ENCODE measurements around the gene RPS6KL1. TPM values are rescaled to one million over a fixed set of nuclear protein-coding genes. Genes with fewer than 3 reads are reported as not detected.

The RPS6KL1 gene
- total RNA-seq, 2 donors from 2014 or later: 8.0 to 16.2 TPM

DNA sequence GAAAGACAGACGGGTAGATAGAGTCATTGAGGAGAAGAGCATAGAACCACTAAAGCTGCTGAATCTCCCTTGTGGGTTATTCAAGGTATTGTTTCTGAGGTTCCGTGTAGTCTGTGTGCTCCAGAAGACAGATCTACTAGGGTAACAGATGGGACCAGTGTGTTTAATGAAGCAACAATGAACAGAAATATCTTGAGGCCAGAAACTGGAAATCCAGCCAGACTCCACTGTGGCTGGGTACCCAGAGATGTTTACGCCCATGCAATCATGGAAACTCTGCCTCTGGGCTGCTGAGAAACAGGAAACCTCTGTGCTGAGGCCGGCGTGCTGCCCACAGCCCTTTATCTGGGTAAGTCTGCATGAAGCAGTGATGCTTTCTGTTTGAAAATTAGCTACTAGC lies 55.4 kb downstream of the RPS6KL1 start:
- Histone ChIP-seq H3K9me3 (no peaks in the 10 kb centered on the region), H3K36me3 (replicated peaks in 1 of 2; ENCODE audit: insufficient read depth in 1 of 2, low read depth in 2 of 2) (no peaks in the 10 kb centered on the region), H3K27ac (no peak overlapping the region), H3K4me1 (no peaks in the 10 kb centered on the region), H3K4me3 (no peak overlapping the region), H3K27me3 (no peaks in the 10 kb centered on the region)
- no peak for DNase-seq
- no peak for ATAC-seq
- 42 to 62% methylated on average over 5 of the region's 5 CpGs for WGBS, 2 donors
- intact Hi-C loops (cut with DNase I): loop anchor here (10.0 kb wide), 1 partner anchor 217 kb away; no protein-coding TSS in a partner anchor
- no peak for TF ChIP-seq POLR2A (IDR thresholded peaks at IDR 0.05)
- TF ChIP-seq, protein P1, sequence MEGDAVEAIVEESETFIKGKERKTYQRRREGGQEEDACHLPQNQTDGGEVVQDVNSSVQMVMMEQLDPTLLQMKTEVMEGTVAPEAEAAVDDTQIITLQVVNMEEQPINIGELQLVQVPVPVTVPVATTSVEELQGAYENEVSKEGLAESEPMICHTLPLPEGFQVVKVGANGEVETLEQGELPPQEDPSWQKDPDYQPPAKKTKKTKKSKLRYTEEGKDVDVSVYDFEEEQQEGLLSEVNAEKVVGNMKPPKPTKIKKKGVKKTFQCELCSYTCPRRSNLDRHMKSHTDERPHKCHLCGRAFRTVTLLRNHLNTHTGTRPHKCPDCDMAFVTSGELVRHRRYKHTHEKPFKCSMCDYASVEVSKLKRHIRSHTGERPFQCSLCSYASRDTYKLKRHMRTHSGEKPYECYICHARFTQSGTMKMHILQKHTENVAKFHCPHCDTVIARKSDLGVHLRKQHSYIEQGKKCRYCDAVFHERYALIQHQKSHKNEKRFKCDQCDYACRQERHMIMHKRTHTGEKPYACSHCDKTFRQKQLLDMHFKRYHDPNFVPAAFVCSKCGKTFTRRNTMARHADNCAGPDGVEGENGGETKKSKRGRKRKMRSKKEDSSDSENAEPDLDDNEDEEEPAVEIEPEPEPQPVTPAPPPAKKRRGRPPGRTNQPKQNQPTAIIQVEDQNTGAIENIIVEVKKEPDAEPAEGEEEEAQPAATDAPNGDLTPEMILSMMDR (IDR thresholded peaks at IDR 0.05): no peak

DNA sequence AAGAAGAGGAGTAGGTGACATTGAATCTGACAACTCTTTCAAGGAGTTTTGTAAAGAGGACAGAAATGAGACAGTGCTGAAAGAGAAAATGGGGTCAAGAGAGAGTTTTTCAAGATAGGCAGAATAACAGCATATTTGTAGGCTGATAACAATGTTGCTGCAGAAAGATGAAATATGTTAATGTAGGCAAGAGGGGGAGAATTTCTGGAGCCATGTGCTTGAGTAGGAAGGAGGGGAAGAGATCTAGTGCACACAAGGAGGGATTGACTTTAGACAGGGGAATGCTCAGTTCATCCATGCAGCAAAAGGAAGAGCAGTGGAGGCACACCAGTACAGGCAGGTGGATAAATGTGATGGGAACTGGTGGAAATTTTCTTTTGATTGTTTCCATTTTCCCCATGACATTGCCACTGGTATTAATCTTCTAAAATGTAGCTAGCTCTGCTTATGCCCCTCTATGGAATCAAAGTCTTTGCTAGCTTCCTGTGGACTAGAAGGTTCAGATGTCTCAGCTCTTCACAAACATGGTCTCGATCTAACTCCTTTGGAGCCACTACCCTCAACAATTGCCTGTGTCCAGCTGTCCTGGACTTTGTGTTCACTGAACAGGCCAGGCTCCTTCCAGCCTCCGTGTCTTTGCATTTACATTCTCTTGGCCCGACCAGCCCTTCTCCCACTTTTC lies 56.2 kb downstream of the RPS6KL1 start:
- no peaks in the 10 kb centered on the region for H3K4me1 ChIP-seq
- TF ChIP-seq, protein P1 (IDR thresholded peaks at IDR 0.05): no peak
- TF ChIP-seq POLR2A (IDR thresholded peaks at IDR 0.05): no peak
- H3K9me3 ChIP-seq: no peaks in the 10 kb centered on the region
- no peak for DNase-seq
- no peaks in the 10 kb centered on the region for H3K36me3 ChIP-seq (replicated peaks in 1 of 2; ENCODE audit: insufficient read depth in 1 of 2, low read depth in 2 of 2)
- intact Hi-C loops (cut with DNase I): loop anchor here (10.0 kb wide), 1 partner anchor 218 kb away; no protein-coding TSS in a partner anchor
- no peaks in the 10 kb centered on the region for H3K27me3 ChIP-seq
- 69 to 72% methylated on average over 3 of the region's 3 CpGs for WGBS, 2 donors
- no peak for ATAC-seq
- H3K4me3 ChIP-seq: no peak overlapping the region
- no peak overlapping the region for H3K27ac ChIP-seq

DNA sequence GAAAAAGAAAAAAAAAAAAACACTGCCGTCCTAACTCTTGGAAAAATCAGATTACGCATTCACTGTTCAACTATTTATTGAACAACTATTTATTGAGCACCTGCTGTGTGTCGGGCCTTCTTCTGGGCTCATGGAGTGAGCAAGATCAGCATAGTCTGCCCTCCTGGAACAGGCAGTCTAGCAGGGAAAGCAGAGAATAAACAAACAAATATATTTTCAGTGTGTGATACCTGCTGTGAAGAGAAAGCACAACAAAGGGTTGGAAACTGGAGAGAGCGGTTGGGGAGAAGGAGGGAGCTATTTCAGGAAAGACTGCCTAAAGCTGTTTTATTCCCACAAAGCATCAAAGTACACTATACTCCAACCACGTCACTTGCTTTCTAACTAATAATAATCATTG lies 57.9 kb downstream of the RPS6KL1 start:
- H3K27ac ChIP-seq: no peak overlapping the region
- H3K27me3 ChIP-seq: no peaks in the 10 kb centered on the region
- H3K4me1 ChIP-seq: no peaks in the 10 kb centered on the region
- 84 to 87% methylated on average over 5 of the region's 5 CpGs for WGBS, 2 donors
- ATAC-seq: no peak
- H3K4me3 ChIP-seq: no peak overlapping the region
- no peaks in the 10 kb centered on the region for H3K9me3 ChIP-seq
- H3K36me3 ChIP-seq (replicated peaks in 1 of 2; ENCODE audit: insufficient read depth in 1 of 2, low read depth in 2 of 2): no peaks in the 10 kb centered on the region
- DNase-seq: no peak
- intact Hi-C loops (cut with DNase I): loop anchor here (10.0 kb wide), 1 partner anchor 220 kb away; no protein-coding TSS in a partner anchor
- no peak for TF ChIP-seq POLR2A (IDR thresholded peaks at IDR 0.05)
- TF ChIP-seq, protein P1 (IDR thresholded peaks at IDR 0.05): no peak

DNA sequence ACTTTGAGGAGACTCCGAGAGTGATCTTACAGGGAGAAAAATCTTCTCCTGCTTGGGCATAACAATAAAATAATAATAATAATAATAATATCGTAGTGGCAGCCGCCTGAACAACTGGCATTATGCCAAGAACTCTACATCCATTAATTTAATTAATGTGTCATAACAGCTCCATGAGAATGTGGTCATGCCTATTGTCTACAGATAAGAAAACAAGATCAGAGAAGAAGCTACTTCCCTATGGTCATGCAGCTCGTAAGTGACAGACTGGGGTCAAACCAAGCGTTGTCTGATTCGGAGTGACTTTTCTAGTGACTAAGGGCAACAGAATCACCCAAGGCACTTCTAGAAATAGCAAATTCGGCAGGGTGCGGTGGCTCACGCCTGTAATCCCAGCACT lies 58.9 kb downstream of the RPS6KL1 start:
- WGBS, 2 donors: 69 to 70% methylated on average over 9 of the region's 9 CpGs
- H3K27me3 ChIP-seq: no peaks in the 10 kb centered on the region
- H3K27ac ChIP-seq: no peak overlapping the region
- ATAC-seq (no peak), DNase-seq (no peak)
- no peak overlapping the region for H3K4me3 ChIP-seq
- intact Hi-C loops (cut with DNase I): loop anchor here (5.0 to 10.0 kb wide), 2 partner anchors 43 to 221 kb away; no protein-coding TSS in a partner anchor
- H3K36me3 ChIP-seq (replicated peaks in 1 of 2; ENCODE audit: insufficient read depth in 1 of 2, low read depth in 2 of 2): no peaks in the 10 kb centered on the region
- no peaks in the 10 kb centered on the region for H3K9me3 ChIP-seq
- H3K4me1 ChIP-seq: no peaks in the 10 kb centered on the region
- TF ChIP-seq, protein P1 (IDR thresholded peaks at IDR 0.05): no peak
- no peak for TF ChIP-seq POLR2A (IDR thresholded peaks at IDR 0.05)

DNA sequence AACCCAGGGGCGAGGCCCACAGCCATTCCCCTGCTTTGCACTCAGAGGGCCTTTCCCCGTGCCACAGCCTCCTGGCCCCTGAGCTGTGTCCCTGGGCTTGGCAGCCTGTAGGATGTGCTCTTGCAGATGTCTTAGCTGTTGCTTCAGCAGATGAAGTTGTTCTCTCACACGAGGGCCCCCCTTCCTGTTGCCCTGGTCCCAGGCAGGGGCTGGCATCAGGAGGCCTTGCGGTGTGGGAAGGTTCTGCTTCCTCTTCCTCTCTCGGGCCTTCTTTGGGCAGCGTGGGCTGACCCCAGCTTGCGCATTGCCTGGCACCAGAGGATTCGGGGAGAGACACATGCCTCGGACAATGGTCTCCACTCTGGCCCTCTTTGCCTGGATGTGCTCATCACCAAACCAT lies 59.8 kb downstream of the RPS6KL1 start:
- Histone ChIP-seq H3K9me3 (no peaks in the 10 kb centered on the region), H3K27ac (no peak overlapping the region), H3K4me1 (no peaks in the 10 kb centered on the region), H3K27me3 (no peaks in the 10 kb centered on the region), H3K4me3 (no peak overlapping the region), H3K36me3 (replicated peaks in 1 of 2; ENCODE audit: insufficient read depth in 1 of 2, low read depth in 2 of 2) (no peaks in the 10 kb centered on the region)
- intact Hi-C loops (cut with DNase I): loop anchor here (5.0 to 10.0 kb wide), 2 partner anchors 44 to 222 kb away; no protein-coding TSS in a partner anchor
- ATAC-seq (no peak), DNase-seq (peak in 1 of 4 donors; percentile 49)
- TF ChIP-seq, protein P1 (IDR thresholded peaks at IDR 0.05): no peak
- TF ChIP-seq POLR2A (IDR thresholded peaks at IDR 0.05): no peak
- WGBS, 2 donors: 55 to 81% methylated on average over 7 to 9 of the region's 9 CpGs
